ENCODE measurements around the gene ATXN3.

The ATXN3 gene

DNA sequence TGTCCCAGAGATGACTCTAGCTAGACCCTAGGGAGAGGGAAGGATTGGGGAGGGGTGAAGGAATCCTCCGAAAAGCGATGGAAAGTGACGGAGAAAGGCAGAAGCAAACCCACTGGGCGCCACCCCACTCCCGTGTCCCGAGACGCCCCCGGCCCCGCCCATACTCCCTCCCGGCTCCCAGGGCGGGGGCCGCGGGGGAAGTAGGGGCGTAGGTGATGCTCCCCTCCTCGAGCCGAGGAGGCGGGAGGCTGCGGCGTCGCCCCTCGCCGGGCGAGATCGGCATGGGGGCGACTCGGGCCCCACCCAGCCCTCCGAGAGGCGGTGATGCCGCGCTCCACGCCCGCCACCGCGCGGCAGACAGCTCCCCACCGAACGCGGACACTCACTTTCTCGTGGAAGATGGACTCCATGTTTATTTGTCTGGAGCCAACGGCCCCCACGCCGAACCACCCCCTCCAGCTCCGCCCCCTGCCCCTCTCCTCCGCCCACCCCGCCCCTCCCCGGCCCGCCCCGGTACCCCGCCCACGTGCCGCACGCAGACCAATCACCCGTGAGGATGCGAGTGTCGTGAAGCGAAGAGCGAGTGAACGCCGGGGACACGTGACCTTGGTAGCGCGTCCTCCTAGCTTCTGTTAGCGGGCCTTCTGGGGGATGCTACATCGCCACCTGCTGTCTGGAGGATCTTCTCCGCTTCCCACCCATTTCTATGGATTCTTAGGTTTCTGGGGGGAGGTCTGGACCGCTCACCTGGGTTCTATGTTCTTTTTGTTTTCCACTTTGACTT lies at the start of gene ATXN3:
Gene ATXN3, minus strand, starts transcription at position 440 of the 784 bp plus-strand sequence. Its CDS starts 30 bp downstream, at position 410.
- DNase-seq (ENCODE audit: low read depth in 1 of 2, low spot score in 1 of 2), result peak; percentile 89 to 94

DNA sequence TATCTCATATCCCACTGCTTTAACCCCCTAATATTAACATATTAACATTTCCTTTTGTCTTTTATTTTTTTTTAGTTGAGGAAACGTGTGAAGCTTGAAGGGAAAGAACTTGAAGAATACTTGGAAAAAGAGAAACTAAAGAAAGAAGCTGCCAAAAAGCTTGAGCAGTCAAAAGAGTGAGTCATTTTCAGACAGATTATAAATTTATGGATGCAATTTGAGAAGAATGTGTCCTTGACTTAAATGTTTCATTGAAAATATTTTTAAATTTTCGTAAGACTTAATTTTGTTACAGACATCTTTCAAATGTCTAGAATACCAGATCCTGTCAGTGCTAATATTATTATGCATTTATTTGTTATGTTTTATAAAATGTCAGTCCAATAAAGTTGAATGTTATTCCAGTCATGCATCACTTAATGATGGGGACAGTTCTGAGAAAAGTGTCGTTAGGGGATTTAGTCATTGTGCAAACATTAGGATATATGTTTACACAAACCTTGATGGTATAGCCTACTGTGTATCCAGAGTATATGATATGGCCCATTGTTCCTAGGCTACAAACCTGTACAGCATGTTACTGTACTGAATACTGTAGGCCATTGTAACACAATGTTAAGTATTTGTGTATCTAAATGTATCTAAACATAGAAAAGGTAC lies 48.0 kb upstream of the ATXN3 start:
- DNase-seq (ENCODE audit: low read depth in 1 of 2, low spot score in 1 of 2), result no peak

DNA sequence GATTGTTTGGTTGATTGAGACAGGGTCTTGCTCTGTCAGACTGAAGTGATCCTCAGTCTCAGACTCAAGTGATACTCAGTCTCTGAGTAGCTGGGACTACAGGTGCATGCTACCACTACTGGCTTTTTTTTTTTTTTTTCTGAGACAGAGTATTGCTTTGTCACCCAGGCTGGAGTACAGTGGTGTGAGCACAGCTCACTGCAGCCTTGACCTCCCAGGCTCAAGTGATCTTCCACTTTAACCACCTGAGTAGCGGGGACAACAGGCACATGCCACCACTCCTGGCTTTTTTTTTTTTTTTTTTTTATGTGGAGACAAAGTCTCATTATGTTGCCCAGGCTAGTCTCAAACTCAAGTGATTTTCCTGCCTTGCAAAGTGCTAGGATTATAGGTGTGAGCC lies 47.2 kb upstream of the ATXN3 start:
- DNase-seq (ENCODE audit: low read depth in 1 of 2, low spot score in 1 of 2), result no peak

DNA sequence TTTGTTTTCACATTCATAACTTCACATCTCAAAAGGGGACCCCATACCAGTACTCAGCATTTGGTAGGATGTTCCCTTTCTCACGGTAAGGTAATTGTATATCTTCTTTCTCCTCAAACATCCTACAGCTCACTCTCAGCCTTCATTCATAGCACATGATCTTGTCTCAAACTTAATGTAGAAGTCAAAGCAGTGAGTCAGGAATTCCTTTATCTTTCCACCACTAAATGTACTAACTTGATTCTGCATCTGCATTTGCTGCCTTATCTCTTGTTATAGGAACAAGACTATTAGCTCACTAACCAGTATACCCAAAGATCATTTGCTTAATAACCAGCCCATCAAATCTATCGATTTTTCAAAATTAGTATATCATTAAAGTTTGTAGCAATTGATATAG lies 38.3 kb upstream of the ATXN3 start:
- no peak for DNase-seq (ENCODE audit: low read depth in 1 of 2, low spot score in 1 of 2)

DNA sequence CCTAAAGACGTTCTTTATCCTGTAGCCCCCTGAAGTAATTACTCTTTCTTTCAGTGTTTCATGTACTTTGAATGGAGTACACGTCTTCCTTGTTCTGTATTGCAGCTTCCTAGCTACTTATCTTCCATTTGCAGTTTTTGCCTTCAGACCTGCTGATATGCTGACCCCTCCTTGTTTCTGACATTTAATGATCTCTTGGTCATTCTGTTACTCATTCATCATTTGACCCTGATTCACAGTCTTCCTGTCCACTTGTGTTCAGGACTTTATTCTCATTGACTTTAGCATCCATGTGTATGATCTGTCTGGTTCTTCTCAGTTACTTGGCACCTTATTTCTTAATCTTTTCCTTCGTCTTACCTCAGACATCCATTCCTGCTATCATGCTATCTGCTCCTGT lies 37.6 kb upstream of the ATXN3 start:
- DNase-seq (ENCODE audit: low read depth in 1 of 2, low spot score in 1 of 2), result no peak

DNA sequence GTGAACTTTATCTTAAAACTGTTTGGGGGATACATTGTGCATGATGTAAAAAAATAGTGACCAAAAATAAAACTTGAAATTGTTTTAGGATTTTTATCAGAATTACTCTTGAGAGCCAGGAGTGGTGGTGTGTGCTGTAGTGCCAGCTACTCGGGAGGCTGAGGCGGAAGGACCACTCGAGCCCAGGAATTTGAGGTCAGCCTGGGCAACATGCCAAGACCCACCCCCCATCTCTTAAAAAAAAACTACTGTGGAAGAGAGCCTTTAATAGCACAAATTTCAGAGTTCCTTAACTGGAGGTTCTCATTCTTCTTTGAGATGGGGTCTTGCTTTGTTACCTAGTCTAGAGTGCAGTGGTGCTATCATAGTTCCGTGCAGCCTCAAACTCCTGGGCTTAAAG lies 36.9 kb upstream of the ATXN3 start:
- DNase-seq (ENCODE audit: low read depth in 1 of 2, low spot score in 1 of 2), result no peak

DNA sequence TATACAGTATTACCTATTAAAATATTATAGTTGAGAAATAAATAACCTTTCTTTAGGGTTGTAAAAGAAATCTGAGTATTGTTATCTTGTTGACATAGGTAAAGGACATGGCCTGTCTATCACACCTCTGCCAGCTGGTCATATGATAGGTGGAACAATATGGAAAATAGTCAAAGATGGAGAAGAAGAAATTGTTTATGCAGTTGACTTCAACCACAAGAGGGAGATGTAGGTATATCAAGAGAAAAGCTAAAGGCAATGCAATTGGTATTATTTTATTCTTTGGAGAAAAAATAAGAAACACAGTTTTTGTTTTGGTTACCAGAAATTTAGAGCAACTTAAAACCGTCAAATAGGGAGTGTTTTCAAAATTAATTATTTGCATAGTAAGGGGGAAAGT lies 28.9 kb upstream of the ATXN3 start:
- no peak for DNase-seq (ENCODE audit: low read depth in 1 of 2, low spot score in 1 of 2)

DNA sequence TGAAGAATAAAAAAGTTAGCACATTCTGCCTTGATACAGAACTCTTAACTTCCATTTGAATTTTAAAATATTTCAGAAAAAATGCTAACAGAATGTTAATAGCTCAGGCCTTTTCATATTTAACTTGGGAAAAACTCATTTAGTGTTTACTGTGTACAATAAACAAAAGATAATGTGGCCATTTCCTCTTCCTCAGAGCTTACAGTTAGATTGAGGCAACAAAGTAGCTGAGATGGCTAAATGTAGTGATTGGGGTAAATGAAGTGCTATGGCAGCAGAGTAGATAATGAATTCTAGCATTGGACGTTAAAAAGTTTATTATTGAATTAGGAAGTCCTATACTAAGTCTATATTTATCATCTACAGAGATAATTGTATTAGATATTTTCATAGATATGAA lies 28.1 kb upstream of the ATXN3 start:
- no peak for DNase-seq (ENCODE audit: low read depth in 1 of 2, low spot score in 1 of 2)

DNA sequence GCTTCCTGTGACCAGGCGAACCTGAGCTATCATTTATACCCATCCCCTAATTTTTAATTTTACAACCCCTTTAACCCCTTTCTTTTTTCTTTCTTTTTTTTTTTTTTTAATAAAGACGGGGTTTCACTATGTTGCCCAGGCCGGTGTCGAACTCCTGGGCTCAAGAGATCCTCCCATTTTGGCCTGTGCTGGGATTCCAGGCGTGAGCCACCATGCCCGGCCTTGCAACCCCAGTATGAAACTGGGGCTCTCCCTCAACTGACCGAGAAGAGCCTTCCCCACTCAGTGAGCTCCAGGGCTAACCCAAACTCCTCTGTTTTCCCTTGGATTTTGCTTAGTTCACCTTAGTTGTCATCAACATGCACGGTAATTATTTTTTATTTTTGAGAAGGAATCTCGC lies 16.4 kb upstream of the ATXN3 start:
- no peak for DNase-seq (ENCODE audit: low read depth in 1 of 2, low spot score in 1 of 2)

DNA sequence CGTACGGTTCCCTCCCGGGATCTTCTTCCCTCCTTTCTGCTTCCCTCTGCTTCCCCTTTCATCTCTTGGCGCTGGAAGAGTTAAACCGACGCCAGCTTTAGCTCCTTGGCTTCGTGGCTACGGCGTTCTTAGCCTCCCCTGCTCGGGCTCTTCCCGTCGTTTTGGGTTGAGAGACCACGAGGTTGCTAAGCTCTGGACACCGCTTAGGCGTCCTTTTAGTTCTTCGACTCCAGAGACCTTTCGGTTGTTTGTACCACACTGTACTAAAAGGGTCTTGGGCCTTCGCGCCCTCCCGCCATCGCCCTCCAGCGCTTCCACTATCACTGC lies 15.9 kb upstream of the ATXN3 start:
- DNase-seq (ENCODE audit: low read depth in 1 of 2, low spot score in 1 of 2), result no peak

DNA sequence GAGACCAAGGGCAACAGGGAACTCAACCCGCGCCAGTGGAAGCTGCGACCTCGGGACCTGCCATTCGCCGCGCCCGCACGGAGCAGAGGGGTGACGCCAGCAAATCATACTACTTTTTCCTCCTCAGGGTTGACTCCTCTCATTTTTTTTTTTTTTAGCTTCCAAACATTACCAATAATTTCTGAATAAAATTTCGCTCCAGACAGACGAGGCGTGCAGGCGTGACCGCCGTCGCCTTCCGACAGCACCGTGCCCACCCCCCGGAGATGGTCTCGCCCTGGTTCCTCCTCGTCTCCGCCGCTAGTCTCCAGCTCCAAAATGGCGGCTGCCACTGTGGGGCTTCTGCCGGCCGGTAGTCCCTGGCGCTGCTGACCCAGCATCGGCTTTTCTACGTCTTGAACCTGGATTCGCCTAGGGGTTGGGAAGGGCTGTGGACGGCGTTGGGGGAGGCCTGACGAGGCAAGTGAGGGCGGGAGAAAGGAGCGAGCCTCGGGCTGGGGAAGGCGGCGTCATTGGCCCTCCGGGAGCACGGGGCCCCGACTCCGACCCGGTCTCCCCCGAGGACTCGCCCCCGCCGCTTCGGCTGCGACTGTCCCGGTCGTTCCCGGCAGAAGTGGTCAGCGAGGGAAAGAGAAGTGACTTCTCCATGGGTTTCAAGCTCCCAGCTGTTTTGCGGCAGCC lies 15.4 kb upstream of the ATXN3 start, which contains the start of the genes CPSF2 and NDUFB1:
Gene CPSF2, plus strand, starts transcription at position 300 of the 681 bp plus-strand sequence. CDS start 9,016 bp downstream, outside the sequence.
Gene NDUFB1, minus strand, starts transcription at position 37 of the 681 bp plus-strand sequence. CDS start 4,069 bp downstream, outside the sequence.
- peak; percentile 77 to 79 for DNase-seq (ENCODE audit: low read depth in 1 of 2, low spot score in 1 of 2)

DNA sequence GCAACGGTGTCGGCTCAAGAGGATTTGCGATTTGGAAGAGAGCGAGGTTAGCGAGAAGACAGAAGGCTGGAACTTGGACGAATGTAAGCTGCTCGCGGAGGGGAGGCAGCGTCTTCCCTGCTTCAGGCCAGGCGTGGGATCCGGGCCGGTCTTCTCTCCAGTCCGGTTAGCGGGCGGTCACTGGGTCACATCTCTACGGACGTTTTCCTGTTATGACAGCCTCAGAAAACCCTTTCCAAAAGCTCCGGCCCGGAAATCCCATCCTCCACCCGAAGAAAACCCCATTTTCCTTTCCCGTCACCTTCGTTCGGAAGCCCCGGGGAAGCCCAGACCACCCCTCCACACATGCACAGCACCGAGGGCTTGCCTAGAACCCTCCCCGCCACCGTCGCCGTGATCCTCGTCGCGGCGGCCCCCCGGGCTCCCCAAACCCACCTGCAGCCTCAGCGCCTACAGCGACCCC lies 14.9 kb upstream of the ATXN3 start:
- no peak for DNase-seq (ENCODE audit: low read depth in 1 of 2, low spot score in 1 of 2)

DNA sequence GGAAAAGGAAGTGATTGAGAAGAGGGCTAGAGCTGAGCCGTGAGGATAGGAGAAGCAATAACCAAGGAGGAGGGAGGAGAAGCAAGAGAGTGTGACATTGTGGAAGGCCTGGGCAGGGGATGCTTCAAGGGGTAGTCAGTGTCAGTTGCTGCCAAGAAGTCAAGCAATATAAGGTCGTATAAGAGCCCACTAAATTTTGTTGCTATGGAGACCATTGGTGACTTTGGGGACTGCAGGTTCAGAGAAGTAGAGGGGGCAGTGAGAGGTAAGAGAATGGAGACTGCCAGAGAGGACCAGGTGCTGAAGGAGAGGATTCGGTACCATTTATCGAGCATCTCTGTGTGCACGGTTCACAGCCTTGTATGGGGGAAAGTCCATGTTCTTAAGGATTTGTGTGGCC lies 3.1 kb upstream of the ATXN3 start:
- no peak for DNase-seq (ENCODE audit: low read depth in 1 of 2, low spot score in 1 of 2)

DNA sequence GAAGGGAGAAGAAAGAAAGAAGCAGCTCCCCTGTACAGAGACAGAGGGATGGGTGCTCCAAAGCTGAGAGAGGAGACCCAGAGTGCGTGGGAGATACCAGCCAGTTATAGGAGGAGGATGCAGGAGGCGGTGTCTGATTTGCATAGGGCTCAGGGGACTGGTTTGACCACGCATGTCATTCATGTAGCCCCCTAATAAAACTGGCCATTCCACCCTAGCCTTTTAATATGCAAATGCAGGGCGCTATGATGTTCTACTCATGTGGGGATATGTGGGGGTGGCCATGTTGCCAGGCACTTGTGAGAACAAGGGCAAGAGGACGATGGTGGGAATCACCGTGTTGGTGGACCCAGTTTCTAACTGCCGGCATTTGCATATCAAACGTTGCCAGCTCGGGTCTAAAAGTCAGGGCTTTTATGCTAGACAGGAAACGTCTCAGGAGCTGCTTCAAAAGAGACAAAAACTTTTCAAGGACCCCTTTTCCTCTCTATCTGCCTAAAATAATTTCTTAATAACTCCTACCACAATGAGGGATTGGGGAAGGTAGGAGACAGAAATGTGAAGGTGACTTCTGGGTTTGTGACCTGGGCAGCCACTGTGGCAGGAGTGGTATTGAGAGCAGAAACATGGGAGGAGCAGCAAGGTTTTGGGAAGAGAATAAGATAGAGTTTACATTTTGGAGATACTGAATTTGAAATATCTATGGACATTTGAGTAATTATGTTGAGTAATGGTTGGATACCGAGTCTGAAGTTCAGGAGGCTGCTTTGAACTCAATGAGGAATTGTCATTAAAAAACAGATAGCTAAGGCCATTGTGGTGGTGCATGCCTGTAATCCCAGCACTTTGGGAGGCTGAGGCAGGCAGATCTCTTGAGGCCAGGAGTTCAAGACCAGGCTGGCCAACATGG lies 2.2 kb upstream of the ATXN3 start:
- no peak for DNase-seq (ENCODE audit: low read depth in 1 of 2, low spot score in 1 of 2)

DNA sequence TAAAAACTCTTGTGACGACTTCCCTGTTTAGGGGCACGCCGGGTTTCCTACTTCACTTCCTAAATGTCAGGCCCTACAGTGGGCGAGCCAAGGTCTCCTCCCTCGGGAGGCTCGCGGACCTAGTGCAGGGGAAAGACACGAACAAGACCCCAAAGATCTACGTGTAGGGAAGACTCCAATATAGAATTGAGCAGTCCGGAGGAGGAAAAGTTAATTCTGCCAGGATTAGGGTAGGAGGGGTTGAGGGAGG lies 564 bp downstream of the ATXN3 start:
- DNase-seq (ENCODE audit: low read depth in 1 of 2, low spot score in 1 of 2), result no peak

DNA sequence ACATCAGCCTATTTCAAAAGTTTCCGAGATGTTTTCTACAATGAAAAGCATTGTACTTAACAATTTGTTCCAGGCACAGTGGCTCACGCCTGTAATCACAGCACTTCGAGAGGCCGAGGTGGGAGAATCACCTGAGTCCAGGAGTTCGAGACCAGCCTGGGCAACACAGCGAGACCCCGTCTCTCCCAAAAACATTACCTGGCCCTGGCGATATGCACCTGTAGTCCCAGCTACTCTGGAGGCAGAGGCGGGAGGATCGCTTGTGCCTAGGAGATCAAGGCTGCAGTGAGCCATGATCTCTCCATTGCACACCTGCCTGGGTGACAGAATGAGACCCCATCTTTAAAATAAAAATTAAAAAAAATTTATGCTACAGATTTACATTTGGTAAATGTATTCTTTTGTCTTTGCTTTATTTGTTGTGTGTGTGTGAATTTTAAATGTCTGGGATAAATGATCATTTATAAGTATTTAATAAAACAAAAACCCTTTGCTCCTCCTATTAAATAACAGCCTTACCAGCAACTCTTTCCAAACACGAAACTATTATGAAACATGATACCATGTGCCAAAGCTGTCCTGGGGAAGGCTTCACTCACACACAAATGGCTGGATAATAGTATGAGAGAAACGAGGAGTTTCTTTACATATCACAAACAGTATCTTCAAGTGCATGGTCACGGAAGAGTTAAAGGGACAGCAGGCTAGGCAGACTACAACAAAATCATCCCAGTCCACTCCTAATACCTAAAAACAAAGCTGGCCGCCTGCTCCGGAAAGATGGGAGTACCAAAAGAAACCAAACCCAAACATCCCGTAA lies 1.1 kb downstream of the ATXN3 start:
- no peak for DNase-seq (ENCODE audit: low read depth in 1 of 2, low spot score in 1 of 2)

DNA sequence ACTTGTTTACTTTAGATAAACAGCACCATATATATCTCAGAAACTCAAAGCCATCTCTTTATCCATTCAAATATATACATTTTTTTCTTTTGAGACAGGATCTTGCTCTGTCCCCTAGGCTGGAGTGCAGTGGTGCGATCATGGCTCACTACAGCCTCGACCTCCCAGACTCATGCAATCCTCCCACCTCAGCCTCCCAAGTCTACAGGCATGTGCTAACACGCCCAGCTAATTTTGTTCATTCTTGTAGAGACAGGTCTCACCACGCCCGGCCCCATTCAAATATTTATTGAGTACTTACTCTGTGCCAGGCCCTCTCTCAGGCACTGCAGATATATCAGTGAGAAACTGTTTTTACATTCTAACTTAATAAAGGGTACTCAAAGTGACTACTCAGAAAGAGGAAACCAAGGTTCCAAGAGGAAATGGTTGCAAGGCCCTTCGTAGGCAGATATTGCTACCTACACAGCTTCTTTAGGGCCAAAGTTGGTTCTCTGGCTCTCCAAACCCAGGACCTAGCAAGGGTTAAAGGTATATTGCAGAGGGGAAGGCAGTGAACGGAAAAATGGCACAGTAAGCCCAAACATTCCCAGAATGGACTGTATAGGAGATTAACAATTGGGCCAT lies 2.9 kb downstream of the ATXN3 start:
- no peak for DNase-seq (ENCODE audit: low read depth in 1 of 2, low spot score in 1 of 2)

DNA sequence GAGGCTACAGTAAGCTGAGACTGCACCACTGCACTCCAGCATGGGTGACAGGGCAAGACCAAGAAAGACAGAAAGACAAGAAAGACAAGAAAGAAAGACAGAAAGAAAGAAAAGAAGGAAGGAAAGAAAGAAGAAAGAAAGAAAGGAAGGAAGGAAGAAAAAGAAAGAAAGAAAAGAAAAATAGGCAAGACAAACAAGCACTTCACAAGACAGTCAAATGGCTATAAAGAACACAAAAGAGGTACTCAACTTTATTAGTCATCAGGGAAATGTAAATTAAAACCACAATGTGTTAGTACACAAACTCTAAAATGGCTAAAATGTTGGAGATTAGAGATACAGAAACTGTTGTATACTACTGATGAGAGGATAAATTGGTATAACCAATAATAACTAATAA lies 6.6 kb downstream of the ATXN3 start:
- DNase-seq (ENCODE audit: low read depth in 1 of 2, low spot score in 1 of 2), result no peak

DNA sequence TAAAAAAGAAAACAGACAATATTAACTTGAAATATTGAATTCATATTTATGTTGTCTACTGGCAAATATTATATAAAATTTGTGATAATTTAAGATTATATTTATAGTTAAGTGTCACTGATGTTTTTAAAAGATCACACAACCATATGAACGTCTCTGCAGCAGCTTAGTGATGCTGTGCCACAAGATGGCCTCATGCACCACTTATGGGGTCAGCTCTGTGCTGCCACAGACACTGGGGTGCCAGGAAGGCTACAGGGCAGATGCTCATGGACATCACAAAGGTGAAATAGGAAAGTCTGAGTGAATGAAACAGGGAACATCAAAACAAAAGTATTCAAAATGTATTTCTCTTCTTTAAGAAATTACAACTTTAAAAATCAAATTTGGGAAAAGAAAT lies 13.1 kb downstream of the ATXN3 start:
- no peak for DNase-seq (ENCODE audit: low read depth in 1 of 2, low spot score in 1 of 2)

DNA sequence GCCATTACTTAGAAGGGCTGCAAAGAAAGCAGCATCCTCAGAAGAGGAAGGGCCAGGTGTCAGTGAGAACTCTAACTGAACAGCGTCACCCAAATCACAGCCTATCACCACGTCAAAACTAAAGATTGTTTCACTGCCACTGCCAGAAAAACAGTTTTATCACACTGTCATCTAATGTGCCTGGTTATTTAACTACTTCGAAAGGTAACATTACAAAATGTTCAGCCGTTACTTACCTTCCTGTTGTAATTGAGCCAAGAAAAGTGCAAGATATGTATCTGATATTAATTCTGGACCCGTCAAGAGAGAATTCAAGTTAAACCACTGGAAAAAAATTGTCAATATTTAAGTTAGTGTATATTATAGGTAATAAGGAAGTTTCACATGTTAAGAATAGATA lies 17.9 kb downstream of the ATXN3 start:
- no peak for DNase-seq (ENCODE audit: low read depth in 1 of 2, low spot score in 1 of 2)
